ENCODE measurements around the gene FNDC3B. TPM values are rescaled to one million over a fixed set of nuclear protein-coding genes. Genes with fewer than 3 reads are reported as not detected.

The FNDC3B gene
- total and polyA plus RNA-seq, 12 donors: 9.7 to 118 (median 85.0) TPM

DNA sequence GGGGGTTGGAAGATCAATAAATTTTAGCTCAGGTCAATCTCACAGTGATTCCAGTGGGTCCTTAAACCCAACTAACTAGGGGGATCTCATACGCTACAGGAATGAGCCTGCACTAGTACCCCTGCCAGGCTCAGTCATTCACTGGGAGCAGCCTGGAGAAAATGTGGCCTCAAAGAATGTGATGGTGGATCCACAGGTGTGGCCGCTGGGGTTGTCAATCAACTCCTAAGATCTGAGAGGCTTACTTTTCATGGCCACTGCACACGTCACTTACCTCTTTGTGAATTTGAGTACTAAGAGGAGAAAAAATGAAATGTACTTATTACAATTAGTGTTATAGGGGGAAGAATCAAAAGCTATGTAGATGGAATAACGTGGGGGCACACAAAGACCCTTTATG, 17.5 kb upstream of the FNDC3B start:
- WGBS, 2 donors: 92 to 93% methylated on average over 4 of the region's 4 CpGs
- intact Hi-C loops (cut with DNase I): loop anchor here in 1 of 10 donors (10.0 kb wide), 1 partner anchor 197 kb away; no protein-coding TSS in a partner anchor
- Histone ChIP-seq H3K4me3 (no peak overlapping the region), H3K4me1 (no peaks in the 10 kb centered on the region), H3K27ac (no peak overlapping the region), H3K27me3 (no peaks in the 10 kb centered on the region), H3K36me3 (no peaks in the 10 kb centered on the region), H3K9me3 (peaks cover 0 to 9% (median 0%) of the 10 kb centered on the region in 11 donors)
- ATAC-seq (no peak), DNase-seq (no peak)
- TF ChIP-seq, protein P1, sequence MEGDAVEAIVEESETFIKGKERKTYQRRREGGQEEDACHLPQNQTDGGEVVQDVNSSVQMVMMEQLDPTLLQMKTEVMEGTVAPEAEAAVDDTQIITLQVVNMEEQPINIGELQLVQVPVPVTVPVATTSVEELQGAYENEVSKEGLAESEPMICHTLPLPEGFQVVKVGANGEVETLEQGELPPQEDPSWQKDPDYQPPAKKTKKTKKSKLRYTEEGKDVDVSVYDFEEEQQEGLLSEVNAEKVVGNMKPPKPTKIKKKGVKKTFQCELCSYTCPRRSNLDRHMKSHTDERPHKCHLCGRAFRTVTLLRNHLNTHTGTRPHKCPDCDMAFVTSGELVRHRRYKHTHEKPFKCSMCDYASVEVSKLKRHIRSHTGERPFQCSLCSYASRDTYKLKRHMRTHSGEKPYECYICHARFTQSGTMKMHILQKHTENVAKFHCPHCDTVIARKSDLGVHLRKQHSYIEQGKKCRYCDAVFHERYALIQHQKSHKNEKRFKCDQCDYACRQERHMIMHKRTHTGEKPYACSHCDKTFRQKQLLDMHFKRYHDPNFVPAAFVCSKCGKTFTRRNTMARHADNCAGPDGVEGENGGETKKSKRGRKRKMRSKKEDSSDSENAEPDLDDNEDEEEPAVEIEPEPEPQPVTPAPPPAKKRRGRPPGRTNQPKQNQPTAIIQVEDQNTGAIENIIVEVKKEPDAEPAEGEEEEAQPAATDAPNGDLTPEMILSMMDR (IDR thresholded peaks at IDR 0.05): no peak

GRCh38 chr3:172023915-172024314, 15.5 kb upstream of the FNDC3B start:
- 88 to 91% methylated on average over 2 of the region's 2 CpGs for WGBS, 2 donors
- no peaks in the 10 kb centered on the region for H3K4me1 ChIP-seq
- no peak overlapping the region for H3K4me3 ChIP-seq
- no peak overlapping the region for H3K27ac ChIP-seq
- no peaks in the 10 kb centered on the region for H3K36me3 ChIP-seq
- no peaks in the 10 kb centered on the region for H3K27me3 ChIP-seq
- no peak for DNase-seq
- TF ChIP-seq, protein P1 (IDR thresholded peaks at IDR 0.05): no peak
- intact Hi-C loops (cut with DNase I): loop anchor here in 1 of 10 donors (10.0 kb wide), 1 partner anchor 199 kb away; no protein-coding TSS in a partner anchor
- no peaks in the 10 kb centered on the region for H3K9me3 ChIP-seq
- ATAC-seq: no peak

GRCh38 chr3:172024679-172025078, 14.7 kb upstream of the FNDC3B start:
- ATAC-seq (no peak), DNase-seq (no peak)
- 98% methylated on average over 3 of the region's 3 CpGs for WGBS, 2 donors
- TF ChIP-seq, protein P1 (IDR thresholded peaks at IDR 0.05): no peak
- Histone ChIP-seq H3K4me1 (peaks cover 0 to 3% (median 0%) of the 10 kb centered on the region in 9 donors), H3K4me3 (no peak overlapping the region), H3K36me3 (no peaks in the 10 kb centered on the region), H3K9me3 (no peaks in the 10 kb centered on the region), H3K27ac (no peak overlapping the region), H3K27me3 (no peaks in the 10 kb centered on the region)
- intact Hi-C loops (cut with DNase I): loop anchor here in 1 of 10 donors (10.0 kb wide), 1 partner anchor 200 kb away; no protein-coding TSS in a partner anchor

GRCh38 chr3:172029425-172030098, 9.8 kb upstream of the FNDC3B start:
- WGBS, 2 donors: 84 to 87% methylated on average over 3 of the region's 3 CpGs
- intact Hi-C loops (cut with DNase I): loop anchor here in 4 of 10 donors (10.0 kb wide), 6 partner anchors 185 to 315 kb away; partner anchors contain the start of gene TMEM212 (in 1 of the 4)

More at GRCh38 chr3:172029425-172030098, 9.8 kb upstream of the FNDC3B start:
- DNase-seq (no peak), ATAC-seq (no peak)
- no peak overlapping the region for H3K4me3 ChIP-seq
- TF ChIP-seq, protein P1 (IDR thresholded peaks at IDR 0.05): no peak
- H3K36me3 ChIP-seq: no peaks in the 10 kb centered on the region
- no peaks in the 10 kb centered on the region for H3K9me3 ChIP-seq
- peaks cover 0 to 7% (median 0%) of the 10 kb centered on the region in 9 donors for H3K4me1 ChIP-seq
- no peaks in the 10 kb centered on the region for H3K27me3 ChIP-seq
- H3K27ac ChIP-seq: no peak overlapping the region

All from heart right ventricle (tissue), 16 donors.